Measurements from ENCODE around the gene FTO. TPM values are rescaled to one million over a fixed set of nuclear protein-coding genes. Genes with fewer than 3 reads are reported as not detected.

The FTO gene
- total and polyA plus RNA-seq, 5 experiments from 2014 or later: 51.2 to 91.9 (median 70.2) TPM

- DNase-seq (no peak), ATAC-seq (no peak)
- Mint-ChIP-seq H3K4me1 (peaks cover 2 to 5% (median 3%) of the 10 kb centered on the region in 4 donors), H3K4me3 (no peak overlapping the region), H3K27me3 (peaks cover 0 to 4% (median 0%) of the 10 kb centered on the region in 5 donors), H3K36me3 (no peaks in the 10 kb centered on the region), H3K27ac (no peak overlapping the region), H3K9me3 (peaks cover 0 to 7% (median 0%) of the 10 kb centered on the region in 9 donors)
- POLR2A ChIA-PET: no interaction called here
These were observed 424.8 kb downstream of the FTO start for GRCh38 chr16:54128629-54129234.

GRCh38 chr16:54129810-54130209 lies 425.9 kb downstream of the FTO start:
- peak overlapping the region in 1 of 10 donors; percentile 48 for H3K27ac Mint-ChIP-seq
- DNase-seq: no peak
- H3K4me3 Mint-ChIP-seq: no peak overlapping the region
- H3K9me3 Mint-ChIP-seq: peaks cover 0 to 7% (median 0%) of the 10 kb centered on the region in 9 donors
- ATAC-seq: no peak
- no peaks in the 10 kb centered on the region for H3K36me3 Mint-ChIP-seq
- H3K27me3 Mint-ChIP-seq: peaks cover 0 to 4% (median 0%) of the 10 kb centered on the region in 5 donors
- POLR2A ChIA-PET: no interaction called here
- peaks cover 2 to 5% (median 3%) of the 10 kb centered on the region in 4 donors for H3K4me1 Mint-ChIP-seq

- POLR2A ChIA-PET: no interaction called here
- Mint-ChIP-seq H3K36me3 (no peaks in the 10 kb centered on the region), H3K27me3 (peaks cover under 1 to 8% (median 2%) of the 10 kb centered on the region in 5 donors), H3K9me3 (peaks cover 0 to 4% (median 0%) of the 10 kb centered on the region in 9 donors), H3K27ac (no peak overlapping the region), H3K4me1 (no peaks in the 10 kb centered on the region), H3K4me3 (no peak overlapping the region)
- DNase-seq: no peak
- ATAC-seq: no peak
These were observed 431.7 kb downstream of the FTO start for GRCh38 chr16:54135361-54136275.

- H3K36me3 Mint-ChIP-seq: no peaks in the 10 kb centered on the region
- POLR2A ChIA-PET: no interaction called here
- no peaks in the 10 kb centered on the region for H3K4me1 Mint-ChIP-seq
- ATAC-seq (no peak), DNase-seq (no peak)
- H3K4me3 Mint-ChIP-seq: no peak overlapping the region
- H3K27me3 Mint-ChIP-seq: peaks cover 1 to 6% (median 5%) of the 10 kb centered on the region in 5 donors
- H3K27ac Mint-ChIP-seq: no peak overlapping the region
- peaks cover 0 to 4% (median 0%) of the 10 kb centered on the region in 9 donors for H3K9me3 Mint-ChIP-seq
These were observed 432.3 kb downstream of the FTO start for GRCh38 chr16:54136276-54136625.

GRCh38 chr16:54140057-54140787 lies 436.3 kb downstream of the FTO start:
- Mint-ChIP-seq H3K27ac (no peak overlapping the region), H3K4me1 (peaks cover 0 to 4% (median 0%) of the 10 kb centered on the region in 4 donors), H3K36me3 (no peaks in the 10 kb centered on the region), H3K27me3 (peaks cover 3 to 25% (median 23%) of the 10 kb centered on the region in 5 donors), H3K4me3 (no peak overlapping the region), H3K9me3 (peaks cover 0 to 2% (median 0%) of the 10 kb centered on the region in 9 donors)
- DNase-seq (no peak), ATAC-seq (no peak)
- POLR2A ChIA-PET: no interaction called here

GRCh38 chr16:54140788-54141136 lies 436.8 kb downstream of the FTO start:
- POLR2A ChIA-PET: no interaction called here
- no peak for ATAC-seq
- Mint-ChIP-seq H3K4me3 (no peak overlapping the region), H3K27ac (no peak overlapping the region), H3K27me3 (peaks cover 3 to 25% (median 23%) of the 10 kb centered on the region in 5 donors), H3K36me3 (no peaks in the 10 kb centered on the region), H3K9me3 (peaks cover 0 to 2% (median 0%) of the 10 kb centered on the region in 9 donors), H3K4me1 (peaks cover 0 to 4% (median 0%) of the 10 kb centered on the region in 4 donors)
- DNase-seq: no peak

GRCh38 chr16:54142787-54143186 lies 438.8 kb downstream of the FTO start:
- no peaks in the 10 kb centered on the region for H3K36me3 Mint-ChIP-seq
- peaks cover 3 to 28% (median 23%) of the 10 kb centered on the region in 5 donors for H3K27me3 Mint-ChIP-seq
- ATAC-seq (no peak), DNase-seq (no peak)
- POLR2A ChIA-PET: no interaction called here
- H3K9me3 Mint-ChIP-seq: peaks cover 0 to 2% (median 0%) of the 10 kb centered on the region in 9 donors
- H3K4me3 Mint-ChIP-seq: no peak overlapping the region
- H3K27ac Mint-ChIP-seq: no peak overlapping the region
- H3K4me1 Mint-ChIP-seq: peaks cover 0 to 4% (median 0%) of the 10 kb centered on the region in 4 donors

- Mint-ChIP-seq H3K36me3 (no peaks in the 10 kb centered on the region), H3K27ac (peak overlapping the region in 2 of 10 donors; percentile 9 to 54), H3K27me3 (peaks cover 2 to 26% (median 24%) of the 10 kb centered on the region in 5 donors), H3K4me3 (no peak overlapping the region), H3K9me3 (peaks cover 0 to 2% (median 0%) of the 10 kb centered on the region in 9 donors), H3K4me1 (peaks cover 0 to 4% (median 0%) of the 10 kb centered on the region in 4 donors)
- POLR2A ChIA-PET: no interaction called here
- ATAC-seq (no peak), DNase-seq (no peak)
These were observed 439.5 kb downstream of the FTO start for GRCh38 chr16:54143410-54143809.

- POLR2A ChIA-PET: no interaction called here
- no peak overlapping the region for H3K27ac Mint-ChIP-seq
- no peak for ATAC-seq
- H3K4me1 Mint-ChIP-seq: peaks cover 0 to 4% (median 0%) of the 10 kb centered on the region in 4 donors
- no peaks in the 10 kb centered on the region for H3K36me3 Mint-ChIP-seq
- no peak overlapping the region for H3K4me3 Mint-ChIP-seq
- peaks cover 1 to 27% (median 24%) of the 10 kb centered on the region in 5 donors for H3K27me3 Mint-ChIP-seq
- no peaks in the 10 kb centered on the region for H3K9me3 Mint-ChIP-seq
- DNase-seq: no peak
These were observed 440.1 kb downstream of the FTO start for GRCh38 chr16:54143934-54144571.

- ATAC-seq (no peak), DNase-seq (no peak)
- Mint-ChIP-seq H3K27ac (no peak overlapping the region), H3K9me3 (no peaks in the 10 kb centered on the region), H3K27me3 (peaks cover 1 to 27% (median 24%) of the 10 kb centered on the region in 5 donors), H3K4me3 (no peak overlapping the region), H3K36me3 (no peaks in the 10 kb centered on the region), H3K4me1 (peaks cover 0 to 4% (median 0%) of the 10 kb centered on the region in 4 donors)
- POLR2A ChIA-PET: no interaction called here
These were observed 440.6 kb downstream of the FTO start for GRCh38 chr16:54144572-54144947.

GRCh38 chr16:54145881-54146280 lies 441.9 kb downstream of the FTO start:
- peaks cover 1 to 25% (median 22%) of the 10 kb centered on the region in 5 donors for H3K27me3 Mint-ChIP-seq
- H3K9me3 Mint-ChIP-seq: no peaks in the 10 kb centered on the region
- no peak overlapping the region for H3K4me3 Mint-ChIP-seq
- DNase-seq (no peak), ATAC-seq (no peak)
- H3K36me3 Mint-ChIP-seq: no peaks in the 10 kb centered on the region
- H3K27ac Mint-ChIP-seq: no peak overlapping the region
- H3K4me1 Mint-ChIP-seq: peaks cover 0 to 4% (median 0%) of the 10 kb centered on the region in 4 donors
- POLR2A ChIA-PET: no interaction called here

- no peak for DNase-seq
- no peak for ATAC-seq
- H3K4me3 Mint-ChIP-seq: no peak overlapping the region
- H3K4me1 Mint-ChIP-seq: no peaks in the 10 kb centered on the region
- POLR2A ChIA-PET: no interaction called here
- H3K27me3 Mint-ChIP-seq: peaks cover 0 to 6% (median 3%) of the 10 kb centered on the region in 5 donors
- H3K9me3 Mint-ChIP-seq: no peaks in the 10 kb centered on the region
- no peak overlapping the region for H3K27ac Mint-ChIP-seq
- no peaks in the 10 kb centered on the region for H3K36me3 Mint-ChIP-seq
These were observed 445.0 kb downstream of the FTO start for GRCh38 chr16:54148974-54149373.
